GM12874 (cell line): ENCODE measurements around the gene SUGT1.

Source experiments
- CTCF ChIP-seq: IDR thresholded peaks from 2 replicates; pipeline ENCODE4 v1.5.1; 2011; ENCODE audit warnings: low read depth, mild to moderate bottlenecking, control low read depth, low read length, moderate library complexity; ENCODE audit not compliant: insufficient read depth

SUGT1 gene

DNA sequence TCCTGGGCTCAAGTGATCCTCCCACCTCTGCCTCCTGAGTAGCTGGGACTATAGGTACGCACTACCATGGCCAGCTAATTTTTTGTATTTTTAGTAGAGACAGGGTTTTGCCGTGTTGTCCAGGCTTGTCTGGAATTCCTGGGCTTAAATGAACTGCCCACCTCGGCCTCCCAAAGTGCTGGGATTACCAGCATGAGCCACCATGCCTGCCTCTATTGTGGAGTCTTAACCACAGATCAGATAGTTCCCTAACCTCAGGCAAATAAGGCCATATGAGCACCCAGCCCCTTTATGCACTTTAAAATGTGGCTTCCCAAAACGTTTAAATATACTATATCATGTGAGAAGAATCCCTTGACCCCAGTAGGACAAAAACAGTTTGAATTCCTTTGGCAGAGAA, 70.5 kb downstream of the SUGT1 start:
- TF ChIP-seq CTCF = no peak

- no peak for TF ChIP-seq CTCF
Measured at GRCh38 chr13:52725302-52725701, 72.7 kb downstream of the SUGT1 start.

DNA sequence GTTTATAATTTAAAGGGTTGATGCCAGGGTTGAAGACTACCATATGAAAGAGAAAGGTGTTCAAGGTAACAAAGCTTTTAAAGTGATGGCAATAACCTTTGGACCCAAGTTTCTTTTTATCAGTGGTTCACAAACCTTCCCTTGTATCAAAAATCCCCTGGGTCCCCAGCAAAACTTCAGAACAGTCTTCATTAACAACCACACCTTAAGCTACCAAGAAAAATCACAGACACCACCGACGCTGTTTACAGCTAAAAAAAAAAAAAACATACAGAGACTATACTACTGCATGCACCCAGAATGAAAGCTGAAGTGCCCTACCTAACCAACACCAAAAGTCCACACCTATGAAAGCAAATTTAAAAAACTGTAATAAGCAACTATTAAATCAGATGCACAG, 73.6 kb downstream of the SUGT1 start:
- no peak for TF ChIP-seq CTCF

DNA sequence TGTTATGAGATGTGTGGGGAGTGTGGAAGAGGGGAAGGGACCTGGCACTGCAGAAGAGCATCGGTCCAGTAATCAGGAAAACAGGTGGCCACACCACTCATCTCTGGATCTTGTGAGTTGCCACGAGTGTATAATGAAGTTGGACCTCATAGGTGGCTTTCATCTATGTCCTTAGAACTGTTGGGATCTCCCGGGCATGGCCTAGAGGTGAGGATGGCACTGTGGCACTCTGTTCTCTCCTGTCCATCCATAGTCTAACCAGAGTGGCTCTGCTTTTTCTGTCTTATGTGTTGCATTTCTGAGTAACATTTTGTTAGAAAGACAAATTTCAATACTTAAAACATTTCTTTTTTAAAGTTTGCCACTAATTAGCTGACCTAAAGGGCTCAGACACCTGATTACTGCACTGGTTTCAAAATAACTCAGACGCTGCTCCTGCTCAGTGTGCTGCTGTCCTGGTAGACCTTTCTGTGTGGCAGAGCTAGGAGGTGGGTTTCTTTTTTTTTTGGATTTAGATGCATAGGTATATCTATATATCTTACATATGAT, 81.5 kb downstream of the SUGT1 start:
- TF ChIP-seq CTCF = no peak

DNA sequence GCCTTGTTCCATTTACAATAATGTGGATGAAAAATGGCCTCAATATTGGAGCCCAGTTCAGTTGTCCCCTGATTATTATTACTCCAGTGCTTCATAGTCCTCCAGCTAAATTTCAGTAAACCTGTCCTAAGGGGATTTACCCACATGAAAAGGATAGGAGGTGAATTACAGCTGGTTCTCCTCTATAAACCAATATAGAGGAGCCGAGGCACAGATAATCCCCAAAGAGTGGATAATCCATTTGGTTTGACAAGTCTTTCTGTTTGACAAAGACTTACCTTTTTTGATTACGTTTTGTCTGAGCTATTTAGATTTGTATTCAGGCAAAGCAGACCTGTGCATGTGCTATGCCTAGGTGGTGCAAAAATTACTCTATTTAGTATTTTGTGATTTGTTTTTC, 84.3 kb downstream of the SUGT1 start:
- no peak for TF ChIP-seq CTCF

DNA sequence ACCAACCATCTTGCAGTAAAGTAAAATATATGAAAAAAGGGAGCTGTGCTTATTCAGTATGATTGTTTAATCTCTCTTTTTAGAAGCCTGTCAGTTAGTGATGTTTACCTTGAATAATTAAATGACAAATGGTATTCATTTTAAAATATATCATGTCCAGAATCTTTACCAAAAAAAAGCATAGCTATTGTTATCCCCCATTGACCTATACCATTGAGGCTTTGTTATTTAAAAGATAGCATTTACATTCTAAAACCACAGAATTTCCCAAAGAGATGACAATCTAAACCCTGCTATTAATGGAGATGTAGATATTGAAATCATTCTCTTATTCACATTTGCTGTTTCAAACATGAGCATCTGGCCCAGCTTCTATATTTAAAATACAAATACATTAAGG, 84.8 kb downstream of the SUGT1 start:
- TF ChIP-seq CTCF = no peak

GRCh38 chr13:52737965-52738364, 85.3 kb downstream of the SUGT1 start:
- TF ChIP-seq CTCF = no peak

DNA sequence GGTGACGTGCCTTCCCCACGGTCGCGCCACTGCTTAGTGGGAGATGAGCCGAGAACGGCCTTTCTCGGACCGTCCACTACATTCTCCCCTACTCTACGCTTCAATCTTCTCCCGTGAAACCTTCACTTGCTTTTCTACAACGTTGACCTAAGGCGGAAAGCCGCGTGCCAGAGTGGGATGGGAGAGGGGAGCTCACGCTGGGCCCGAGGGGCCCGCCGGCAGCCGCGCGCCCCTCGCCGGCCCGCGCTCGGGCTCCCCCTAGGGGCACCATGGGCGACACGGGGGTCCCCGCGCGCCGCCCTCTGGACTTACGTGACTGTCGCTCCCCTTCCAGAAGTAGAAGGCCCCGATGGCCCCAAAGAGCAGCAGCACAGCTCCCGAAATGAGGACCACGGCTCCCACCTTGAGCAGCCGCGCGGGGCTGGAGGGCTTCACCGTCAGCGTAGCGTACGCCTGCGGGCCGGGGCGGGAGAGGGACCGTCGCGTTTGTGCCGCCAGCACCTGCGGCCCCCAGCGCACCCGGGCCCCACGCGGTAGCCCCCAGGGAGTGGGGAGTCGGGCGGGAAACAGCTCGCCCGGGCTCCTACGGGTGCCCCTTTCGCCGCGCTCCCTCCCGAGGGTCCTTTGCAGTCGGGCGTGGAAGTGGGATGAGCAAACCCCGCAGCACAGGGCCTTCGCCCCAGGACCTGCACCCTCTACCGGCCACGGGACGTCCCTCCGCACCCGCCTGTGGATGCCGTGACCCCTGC, 86.3 kb downstream of the SUGT1 start:
- TF ChIP-seq CTCF = peak; percentile 58
